Upper lobe of right lung (tissue), 1 donor: ENCODE data around the gene ERC1. TPM values are rescaled to one million over a fixed set of nuclear protein-coding genes. Genes with fewer than 3 reads are reported as not detected.

Experiments used
- ATAC-seq: fragments of 200-7000 bp; cut with Tn5 transposase; one replicate; pipeline ENCODE4 v1.9.1; 2020; ENCODE audit warnings: mild to moderate bottlenecking, moderate library complexity
- DNase-seq: peaks from one replicate; pipeline ENCODE4 v3.0.0-alpha.2; 2020
- H3K27ac ChIP-seq: fragments of 200-600 bp; one replicate; pipeline ENCODE4 v1.8.0; 2022
- H3K27me3 ChIP-seq: fragments of 200-600 bp; one replicate; pipeline ENCODE4 v1.8.0; 2022; ENCODE audit warnings: mild to moderate bottlenecking
- H3K36me3 ChIP-seq: fragments of 200-600 bp; one replicate; pipeline ENCODE4 v1.8.0; 2022
- H3K4me1 ChIP-seq: fragments of 200-600 bp; one replicate; pipeline ENCODE4 v1.8.0; 2022
- H3K4me3 ChIP-seq: fragments of 200-600 bp; one replicate; pipeline ENCODE4 v1.8.0; 2022; ENCODE audit warnings: mild to moderate bottlenecking
- H3K9me3 ChIP-seq: fragments of 200-600 bp; one replicate; pipeline ENCODE4 v1.8.0; 2022
- intact Hi-C: fragments of 100-400 bp; cut with DNase I; formaldehyde crosslinking; loops from one replicate; pipeline ENCODE4 v1.11.0; 2022
- total RNA-seq: library from RNA; stranded (reverse); fragmentation: NEBNext Ultra II Directional; extraction: Animal tissue kit (Norgen Biotek cat#: 25700); gene quantifications from one replicate; pipeline ENCODE4 v1.2.1, GENCODE V29; 2021
- TF ChIP-seq, protein P1 (sequence below): fragments of 200-600 bp; IDR thresholded peaks from one replicate; pipeline ENCODE4 v1.8.0; 2022; ENCODE audit warnings: antibody characterized with exemption
- donor health status: DM: no; HTN: yes; CAD: no; lungs with severe emphysema.

Gene ERC1
- total RNA-seq, 1 donor from 2014 or later, result 54.3 TPM

DNA sequence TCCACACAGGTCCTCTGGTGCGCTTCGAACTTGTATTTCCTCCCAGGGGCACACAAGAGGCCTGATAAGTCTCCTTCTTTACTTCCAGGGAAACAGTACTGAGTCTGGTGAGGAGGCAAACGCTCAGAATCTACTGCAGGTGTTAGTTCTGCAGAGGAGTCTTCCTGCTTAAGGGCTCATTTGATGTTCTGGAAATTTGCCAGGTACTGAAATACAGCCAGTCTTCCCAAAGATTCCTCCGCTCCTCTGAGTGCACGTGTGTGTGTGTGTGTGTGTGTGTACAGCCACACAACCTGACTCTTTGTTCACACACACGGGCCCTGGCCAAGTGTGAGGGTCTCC, 511.3 kb downstream of the ERC1 start:
- no peak overlapping the region for H3K27ac ChIP-seq
- intact Hi-C loops, result no loop called here
- H3K4me1 ChIP-seq, result no peaks in the 10 kb centered on the region
- DNase-seq (no peak), ATAC-seq (no peak)
- no peaks in the 10 kb centered on the region for H3K36me3 ChIP-seq
- H3K27me3 ChIP-seq, result no peaks in the 10 kb centered on the region
- TF ChIP-seq, protein P1, sequence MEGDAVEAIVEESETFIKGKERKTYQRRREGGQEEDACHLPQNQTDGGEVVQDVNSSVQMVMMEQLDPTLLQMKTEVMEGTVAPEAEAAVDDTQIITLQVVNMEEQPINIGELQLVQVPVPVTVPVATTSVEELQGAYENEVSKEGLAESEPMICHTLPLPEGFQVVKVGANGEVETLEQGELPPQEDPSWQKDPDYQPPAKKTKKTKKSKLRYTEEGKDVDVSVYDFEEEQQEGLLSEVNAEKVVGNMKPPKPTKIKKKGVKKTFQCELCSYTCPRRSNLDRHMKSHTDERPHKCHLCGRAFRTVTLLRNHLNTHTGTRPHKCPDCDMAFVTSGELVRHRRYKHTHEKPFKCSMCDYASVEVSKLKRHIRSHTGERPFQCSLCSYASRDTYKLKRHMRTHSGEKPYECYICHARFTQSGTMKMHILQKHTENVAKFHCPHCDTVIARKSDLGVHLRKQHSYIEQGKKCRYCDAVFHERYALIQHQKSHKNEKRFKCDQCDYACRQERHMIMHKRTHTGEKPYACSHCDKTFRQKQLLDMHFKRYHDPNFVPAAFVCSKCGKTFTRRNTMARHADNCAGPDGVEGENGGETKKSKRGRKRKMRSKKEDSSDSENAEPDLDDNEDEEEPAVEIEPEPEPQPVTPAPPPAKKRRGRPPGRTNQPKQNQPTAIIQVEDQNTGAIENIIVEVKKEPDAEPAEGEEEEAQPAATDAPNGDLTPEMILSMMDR, result no peak
- no peaks in the 10 kb centered on the region for H3K9me3 ChIP-seq
- no peak overlapping the region for H3K4me3 ChIP-seq

DNA sequence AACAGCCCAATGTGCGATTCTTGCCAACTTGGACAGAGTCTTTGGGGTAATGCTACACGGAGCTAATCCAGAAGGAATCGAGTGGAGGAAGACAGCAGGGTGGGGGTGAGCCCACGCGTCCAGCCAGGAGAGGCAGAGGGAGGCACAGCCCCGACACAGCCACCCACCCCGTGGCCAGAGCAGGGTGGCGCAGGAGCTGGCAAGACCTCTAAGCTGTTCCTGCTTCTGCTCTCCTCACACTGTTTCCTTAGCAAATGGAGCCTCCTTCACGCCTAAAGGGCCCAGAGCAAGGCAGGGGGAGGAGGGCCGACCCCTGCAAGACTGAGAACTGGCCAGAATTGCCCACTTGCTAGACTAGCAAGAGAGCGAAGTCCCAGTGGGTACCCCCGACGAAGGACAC, 511.8 kb downstream of the ERC1 start:
- H3K9me3 ChIP-seq, result no peaks in the 10 kb centered on the region
- H3K4me1 ChIP-seq, result no peaks in the 10 kb centered on the region
- no peak overlapping the region for H3K4me3 ChIP-seq
- no peak overlapping the region for H3K27ac ChIP-seq
- TF ChIP-seq, protein P1, result no peak
- H3K36me3 ChIP-seq, result no peaks in the 10 kb centered on the region
- H3K27me3 ChIP-seq, result no peaks in the 10 kb centered on the region
- ATAC-seq (no peak), DNase-seq (no peak)
- intact Hi-C loops, result no loop called here

- DNase-seq (no peak), ATAC-seq (no peak)
- H3K4me1 ChIP-seq, result no peaks in the 10 kb centered on the region
- no peaks in the 10 kb centered on the region for H3K36me3 ChIP-seq
- no peak overlapping the region for H3K27ac ChIP-seq
- TF ChIP-seq, protein P1, result no peak
- H3K4me3 ChIP-seq, result no peak overlapping the region
- H3K9me3 ChIP-seq, result no peaks in the 10 kb centered on the region
- no peaks in the 10 kb centered on the region for H3K27me3 ChIP-seq
- intact Hi-C loops, result no loop called here
Observed at GRCh38 chr12:1503281-1503711, 512.3 kb downstream of the ERC1 start.

DNA sequence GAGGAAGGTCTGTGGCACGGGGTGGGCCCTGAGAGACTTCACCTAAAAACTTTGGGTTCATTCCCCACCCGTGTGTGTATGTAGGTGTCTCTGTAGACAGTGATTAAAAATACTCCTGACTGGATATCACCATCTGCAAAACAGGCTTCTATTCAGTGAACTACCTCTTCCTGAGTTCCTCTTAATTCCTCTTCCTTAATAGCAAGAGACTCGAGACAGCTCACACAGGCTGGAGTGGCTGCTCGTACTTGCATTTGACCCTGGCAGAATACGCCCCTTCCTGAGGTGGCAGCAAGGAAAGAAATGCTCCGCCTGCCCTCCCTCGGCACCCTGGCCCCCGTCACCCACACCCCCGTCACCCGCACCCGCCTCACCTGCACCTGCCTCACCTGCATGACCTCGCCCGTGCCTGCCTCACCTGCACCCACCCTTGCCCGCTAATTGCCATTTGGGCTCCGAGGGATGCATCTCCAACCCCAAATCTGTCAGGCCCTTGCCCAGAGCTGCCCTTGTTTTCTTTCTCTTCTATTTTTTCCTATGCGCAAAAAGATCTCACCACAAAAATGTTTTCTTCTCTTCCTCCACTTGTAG, 513.4 kb downstream of the ERC1 start:
- ATAC-seq, result peak; percentile 47
- intact Hi-C loops, result no loop called here
- Histone ChIP-seq H3K27me3 (no peaks in the 10 kb centered on the region), H3K27ac (no peak overlapping the region), H3K9me3 (no peaks in the 10 kb centered on the region), H3K36me3 (no peaks in the 10 kb centered on the region), H3K4me1 (no peaks in the 10 kb centered on the region), H3K4me3 (no peak overlapping the region)
- no peak for DNase-seq
- TF ChIP-seq, protein P1, result no peak

- TF ChIP-seq, protein P1, result no peak
- intact Hi-C loops, result no loop called here
- no peak for DNase-seq
- H3K36me3 ChIP-seq, result no peaks in the 10 kb centered on the region
- no peak overlapping the region for H3K4me3 ChIP-seq
- H3K27me3 ChIP-seq, result no peaks in the 10 kb centered on the region
- H3K9me3 ChIP-seq, result no peaks in the 10 kb centered on the region
- H3K4me1 ChIP-seq, result no peaks in the 10 kb centered on the region
- no peak overlapping the region for H3K27ac ChIP-seq
- peak; percentile 21 for ATAC-seq
Observed at GRCh38 chr12:1504895-1505311, 513.9 kb downstream of the ERC1 start.

- no peak for ATAC-seq
- TF ChIP-seq, protein P1, result no peak
Observed at GRCh38 chr12:1505576-1505975, 514.6 kb downstream of the ERC1 start.

More at GRCh38 chr12:1505576-1505975, 514.6 kb downstream of the ERC1 start:
- H3K27me3 ChIP-seq, result no peaks in the 10 kb centered on the region
- no peak overlapping the region for H3K27ac ChIP-seq
- no peaks in the 10 kb centered on the region for H3K4me1 ChIP-seq
- H3K9me3 ChIP-seq, result no peaks in the 10 kb centered on the region
- no peaks in the 10 kb centered on the region for H3K36me3 ChIP-seq
- no peak overlapping the region for H3K4me3 ChIP-seq
- intact Hi-C loops, result no loop called here
- DNase-seq, result no peak
